SJSA1 (cell line): Measurements from ENCODE around the gene FGFBP2. TPM values are rescaled to one million over a fixed set of nuclear protein-coding genes. Genes with fewer than 3 reads are reported as not detected.

Experiments
- DNase-seq, 2 experiments: peaks; one replicate each; pipeline ENCODE4 v3.0.0-alpha.2; 2015 to 2020; ENCODE audit warnings: low spot score in 2 of 2, low read depth in 1 of 2
- H3K27ac ChIP-seq: fragments of 250-450 bp; sonication (Bioruptor Pico); 2 replicates; pipeline ENCODE4 v1.5.1; 2020; ENCODE audit warnings: mild to moderate bottlenecking, moderate library complexity
- H3K27me3 ChIP-seq: fragments of 250-450 bp; sonication (Bioruptor Pico); replicated peaks from 2 replicates; pipeline ENCODE4 v1.5.1; 2020; ENCODE audit warnings: mild to moderate bottlenecking, moderate library complexity
- H3K36me3 ChIP-seq: fragments of 250-450 bp; sonication (Bioruptor Pico); 2 replicates; pipeline ENCODE4 v1.5.1; 2020; ENCODE audit warnings: mild to moderate bottlenecking
- H3K4me1 ChIP-seq: fragments of 250-450 bp; sonication (Bioruptor Pico); replicated peaks from 2 replicates; pipeline ENCODE4 v1.6.1; 2021; ENCODE audit warnings: mild to moderate bottlenecking
- H3K4me3 ChIP-seq: fragments of 250-450 bp; sonication (Bioruptor Pico); 2 replicates; pipeline ENCODE4 v1.5.1; 2020; ENCODE audit warnings: mild to moderate bottlenecking
- H3K9me3 ChIP-seq: fragments of 250-450 bp; sonication (Bioruptor Pico); replicated peaks from 2 replicates; pipeline ENCODE4 v1.5.1; 2020; ENCODE audit warnings: mild to moderate bottlenecking
- total RNA-seq: library from RNA; depleted of rRNA; stranded (reverse); fragments of >200 nt; shearing (Covaris generic); gene quantifications from 2 replicates; pipeline ENCODE4 v1.2.3, GENCODE V29; 2014

Gene FGFBP2
- total RNA-seq, 1 experiment from 2014 or later = not detected

DNA sequence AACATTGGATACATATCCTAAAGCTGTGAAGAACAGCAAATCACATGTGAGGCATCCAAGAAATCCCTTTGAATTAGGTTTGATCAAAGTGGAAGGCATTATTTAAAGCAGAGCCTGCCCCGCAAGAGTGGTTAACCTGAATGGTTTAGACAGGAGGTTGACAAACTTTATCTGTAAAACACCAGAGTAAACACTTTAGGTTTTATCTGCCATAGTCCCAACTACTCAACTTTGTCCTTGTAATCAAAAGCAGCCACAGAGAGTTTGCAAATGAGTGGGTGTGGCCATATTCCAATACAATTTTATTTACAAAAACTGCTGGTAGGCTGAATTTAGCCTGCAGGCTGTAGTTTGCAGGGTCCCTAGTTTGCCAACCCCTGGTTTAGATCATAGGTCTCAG, 25.2 kb upstream of the FGFBP2 start:
- no peak overlapping the region for H3K27ac ChIP-seq
- no peak overlapping the region for H3K4me3 ChIP-seq
- no peaks in the 10 kb centered on the region for H3K27me3 ChIP-seq
- H3K36me3 ChIP-seq = no peaks in the 10 kb centered on the region
- H3K9me3 ChIP-seq = no peaks in the 10 kb centered on the region
- no peak for DNase-seq
- no peaks in the 10 kb centered on the region for H3K4me1 ChIP-seq

DNA sequence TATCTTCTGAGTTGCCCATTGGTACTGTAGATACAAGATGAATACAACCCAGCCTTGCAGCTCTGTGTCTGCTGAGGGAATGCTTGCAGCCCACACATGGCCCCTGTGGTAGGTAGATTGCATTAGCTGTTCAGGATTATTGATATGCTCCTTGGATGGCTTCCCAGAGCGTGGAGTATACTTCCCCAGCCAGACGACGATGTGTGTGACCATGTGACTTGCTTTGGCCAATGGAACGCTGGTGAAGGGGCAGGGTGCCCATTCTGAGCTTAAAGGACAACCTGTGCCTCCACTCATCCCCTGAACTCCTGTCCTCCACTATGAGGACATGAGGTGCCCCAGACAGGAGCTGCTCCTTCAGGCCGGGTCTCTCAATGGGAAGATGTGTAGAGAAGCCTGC, 23.9 kb upstream of the FGFBP2 start:
- Histone ChIP-seq H3K36me3 (no peaks in the 10 kb centered on the region), H3K27me3 (no peaks in the 10 kb centered on the region), H3K9me3 (no peaks in the 10 kb centered on the region), H3K4me1 (no peaks in the 10 kb centered on the region), H3K27ac (no peak overlapping the region), H3K4me3 (no peak overlapping the region)
- no peak for DNase-seq

DNA sequence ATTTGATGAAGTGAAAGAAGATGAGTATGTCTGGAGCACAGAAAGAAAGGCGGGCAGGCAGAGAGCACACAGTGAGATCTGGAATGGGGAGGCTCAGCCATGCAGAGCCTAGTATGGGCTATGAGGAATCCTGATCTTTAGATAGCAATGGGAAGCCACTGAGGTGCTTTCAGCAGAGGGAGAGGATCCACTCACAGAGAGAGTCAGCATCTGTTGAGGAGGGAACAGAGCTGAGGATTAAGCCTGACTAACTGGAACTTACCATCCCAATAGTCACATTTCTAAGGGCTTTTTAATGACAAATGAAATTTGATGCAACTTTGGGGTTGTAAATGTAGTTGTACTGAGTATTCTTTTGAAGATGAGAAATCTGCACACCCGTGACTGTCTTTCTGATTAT, 20.6 kb upstream of the FGFBP2 start:
- DNase-seq = no peak
- Histone ChIP-seq H3K36me3 (no peaks in the 10 kb centered on the region), H3K9me3 (no peaks in the 10 kb centered on the region), H3K27me3 (no peaks in the 10 kb centered on the region), H3K4me3 (no peak overlapping the region), H3K27ac (no peak overlapping the region), H3K4me1 (no peaks in the 10 kb centered on the region)

DNA sequence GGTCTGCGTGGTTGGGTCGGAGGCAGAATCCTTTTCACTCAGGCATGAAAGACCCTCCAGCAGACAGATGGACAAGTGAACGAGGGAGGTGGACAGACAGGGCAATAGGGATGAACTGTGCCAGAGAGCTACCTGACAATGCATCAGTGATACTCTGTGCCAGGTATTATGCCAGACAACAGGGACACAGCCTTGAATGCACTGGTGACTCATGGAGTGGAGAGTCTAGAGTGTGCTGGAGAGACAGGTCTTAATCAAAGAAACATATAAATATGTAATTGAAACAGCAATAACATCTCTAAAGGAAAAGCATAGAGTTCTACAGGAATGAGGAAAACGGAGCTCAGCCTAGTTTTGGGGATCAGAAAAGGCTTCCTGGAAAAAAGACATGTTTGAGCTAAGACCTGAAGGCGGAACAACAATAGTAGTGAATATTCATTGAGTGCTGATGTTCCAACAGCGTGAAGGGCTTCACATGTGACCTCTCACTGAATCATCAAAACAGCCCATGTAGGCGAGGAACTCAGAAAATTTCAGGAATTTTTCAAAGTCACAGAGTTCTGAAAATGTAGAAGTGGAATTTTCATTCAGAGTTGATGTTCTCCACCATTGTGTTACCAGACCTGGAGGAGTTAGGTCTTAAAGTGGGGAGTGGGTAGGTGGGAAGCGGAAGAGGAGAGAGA, 20.0 kb upstream of the FGFBP2 start:
- H3K4me3 ChIP-seq = no peak overlapping the region
- no peak overlapping the region for H3K27ac ChIP-seq
- H3K27me3 ChIP-seq = no peaks in the 10 kb centered on the region
- no peaks in the 10 kb centered on the region for H3K36me3 ChIP-seq
- DNase-seq = no peak
- H3K4me1 ChIP-seq = no peaks in the 10 kb centered on the region
- H3K9me3 ChIP-seq = no peaks in the 10 kb centered on the region

DNA sequence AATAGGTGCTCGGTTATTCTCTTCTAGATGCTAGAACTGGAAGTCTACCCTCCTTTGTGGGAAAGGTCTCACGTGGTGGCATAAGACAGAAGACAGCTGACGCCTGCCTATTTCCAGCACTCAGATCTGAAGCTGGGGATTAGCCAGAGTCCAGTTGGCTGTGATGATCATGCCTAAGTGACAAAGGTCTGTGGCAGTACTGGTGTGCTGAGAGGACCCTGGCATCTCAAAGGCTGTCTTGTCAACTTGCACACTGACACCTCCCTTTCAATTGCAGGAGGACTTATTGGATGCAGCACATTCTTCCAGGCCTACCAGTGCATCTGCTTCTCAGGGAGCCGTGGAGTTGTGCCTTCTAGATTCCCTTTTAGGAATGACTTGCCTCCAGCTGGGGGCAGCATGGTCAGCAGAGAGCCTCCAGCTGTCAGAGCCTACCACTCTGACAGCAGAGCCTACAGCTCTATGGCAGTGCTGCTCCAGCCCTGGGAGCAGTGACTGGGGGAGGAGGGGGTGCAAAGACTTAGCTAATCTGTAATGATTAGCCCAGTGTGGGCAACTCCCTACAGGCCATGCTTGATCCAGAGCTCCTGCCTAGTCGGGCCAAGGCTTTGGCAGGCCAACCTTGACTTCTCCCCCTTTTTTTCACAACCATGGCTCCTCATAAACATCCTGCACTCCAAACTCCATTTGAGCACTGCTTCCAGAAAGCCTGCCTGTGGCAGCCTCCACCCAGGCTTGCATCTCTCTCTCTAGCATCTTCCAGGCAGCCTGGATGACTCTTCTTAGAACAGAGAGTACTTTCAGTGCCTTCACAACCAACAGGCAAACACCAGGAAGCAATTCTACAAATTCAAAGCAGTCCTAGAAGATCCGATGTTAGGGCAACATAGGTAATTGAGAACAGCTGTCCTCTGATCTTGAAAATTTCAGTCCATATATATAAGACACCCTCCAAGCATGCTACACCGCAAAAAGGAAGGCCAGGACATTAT, 13.8 kb upstream of the FGFBP2 start:
- no peaks in the 10 kb centered on the region for H3K27me3 ChIP-seq
- no peak overlapping the region for H3K27ac ChIP-seq
- H3K4me3 ChIP-seq = no peak overlapping the region
- no peaks in the 10 kb centered on the region for H3K36me3 ChIP-seq
- no peaks in the 10 kb centered on the region for H3K4me1 ChIP-seq
- DNase-seq = no peak
- no peaks in the 10 kb centered on the region for H3K9me3 ChIP-seq

DNA sequence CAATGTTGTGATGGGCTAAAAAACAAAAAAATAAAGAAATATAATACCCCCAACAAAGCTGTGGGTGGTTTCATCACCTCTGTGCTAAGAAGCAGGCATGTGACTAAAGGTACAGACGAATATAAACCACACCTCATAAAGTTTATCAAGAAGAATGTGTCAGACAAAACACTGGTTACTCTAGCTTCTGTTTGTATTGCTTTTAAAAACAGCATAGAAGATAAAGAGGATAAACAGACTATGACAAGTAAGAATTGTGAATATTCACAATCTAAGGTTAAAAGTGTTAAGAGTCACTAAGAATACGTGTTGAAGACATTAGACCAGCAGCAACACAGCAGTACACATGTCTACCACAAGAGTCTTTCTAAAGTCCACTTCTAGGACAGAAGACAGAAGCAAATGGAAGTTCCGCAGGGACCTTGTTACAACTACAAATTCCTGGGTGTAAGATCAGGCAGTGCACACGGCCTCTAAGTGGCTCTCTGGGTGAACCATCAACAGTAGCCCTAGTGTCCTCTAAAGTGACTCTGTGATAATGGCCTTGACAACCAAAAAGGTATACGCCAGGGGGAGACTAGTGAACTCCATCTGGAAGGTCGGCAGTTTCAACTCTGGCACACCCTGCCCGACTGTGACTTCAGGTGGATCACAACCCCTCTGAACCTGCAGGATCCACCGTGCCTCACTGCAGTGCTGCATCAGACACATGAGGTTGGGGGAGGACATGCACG, 8.3 kb upstream of the FGFBP2 start:
- no peak overlapping the region for H3K4me3 ChIP-seq

DNA sequence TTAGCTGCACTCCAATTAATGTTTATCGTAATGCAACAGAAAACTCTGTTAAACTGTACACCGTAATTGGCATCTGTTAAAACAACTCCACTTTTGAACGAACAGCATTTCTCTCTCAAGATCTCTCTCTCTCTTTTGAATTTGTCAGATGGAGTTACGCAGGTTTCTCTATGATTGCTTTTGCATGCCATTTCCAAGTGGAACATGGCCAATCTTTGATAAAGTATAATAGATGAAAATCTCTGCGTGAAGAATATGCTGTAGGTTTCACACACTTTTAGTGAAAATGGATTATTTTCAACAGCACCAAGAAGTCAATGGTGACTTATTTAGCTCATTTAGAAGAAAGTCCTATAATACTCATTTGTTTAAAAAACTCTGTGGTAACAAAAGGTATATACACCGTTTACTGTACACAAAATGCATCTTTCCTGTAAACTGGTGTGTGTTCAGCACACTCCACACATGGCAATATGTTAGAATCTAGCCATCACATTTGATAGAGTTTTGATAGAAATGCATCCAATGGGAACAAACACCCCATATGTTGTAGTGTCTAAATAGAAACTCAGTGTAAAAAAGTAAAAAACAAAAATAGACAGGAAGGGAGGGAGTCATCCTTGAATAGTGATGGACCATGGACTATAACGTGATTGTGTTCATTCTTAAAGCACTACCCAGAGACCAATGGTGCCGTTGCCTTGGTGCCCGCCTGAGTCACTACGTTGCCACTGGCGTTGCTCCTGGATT, 5.8 kb upstream of the FGFBP2 start:
- Histone ChIP-seq H3K4me1 (no peaks in the 10 kb centered on the region), H3K27ac (no peak overlapping the region), H3K27me3 (no peaks in the 10 kb centered on the region), H3K4me3 (no peak overlapping the region), H3K9me3 (no peaks in the 10 kb centered on the region), H3K36me3 (no peaks in the 10 kb centered on the region)
- DNase-seq = no peak

More for the DNA sequence above, 8.3 kb upstream of the FGFBP2 start:
- Histone ChIP-seq H3K9me3 (no peaks in the 10 kb centered on the region), H3K4me1 (no peaks in the 10 kb centered on the region), H3K27me3 (no peaks in the 10 kb centered on the region), H3K27ac (no peak overlapping the region), H3K36me3 (no peaks in the 10 kb centered on the region)
- no peak for DNase-seq

DNA sequence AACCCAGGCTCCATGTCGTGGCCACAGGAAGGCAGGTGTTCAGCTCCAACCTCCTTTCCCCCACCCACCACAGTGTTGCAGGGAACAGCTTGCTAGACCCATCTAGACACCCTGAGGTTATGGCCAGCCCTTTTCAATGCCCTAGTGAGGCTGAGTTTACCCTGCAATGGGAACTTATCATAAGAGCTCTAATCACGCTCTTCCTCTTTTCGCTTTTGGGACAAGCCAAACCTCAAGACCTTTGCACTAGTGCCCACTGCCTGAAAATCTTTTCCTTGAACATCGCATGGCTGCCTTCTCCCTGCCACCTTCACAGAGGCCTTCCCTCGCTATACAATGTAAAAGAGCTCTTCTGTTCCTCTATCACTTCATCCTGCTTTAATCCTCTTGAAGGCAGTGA, 2.4 kb upstream of the FGFBP2 start:
- Histone ChIP-seq H3K27ac (no peak overlapping the region), H3K4me3 (no peak overlapping the region), H3K4me1 (no peaks in the 10 kb centered on the region), H3K9me3 (no peaks in the 10 kb centered on the region), H3K36me3 (no peaks in the 10 kb centered on the region), H3K27me3 (no peaks in the 10 kb centered on the region)
- no peak for DNase-seq

DNA sequence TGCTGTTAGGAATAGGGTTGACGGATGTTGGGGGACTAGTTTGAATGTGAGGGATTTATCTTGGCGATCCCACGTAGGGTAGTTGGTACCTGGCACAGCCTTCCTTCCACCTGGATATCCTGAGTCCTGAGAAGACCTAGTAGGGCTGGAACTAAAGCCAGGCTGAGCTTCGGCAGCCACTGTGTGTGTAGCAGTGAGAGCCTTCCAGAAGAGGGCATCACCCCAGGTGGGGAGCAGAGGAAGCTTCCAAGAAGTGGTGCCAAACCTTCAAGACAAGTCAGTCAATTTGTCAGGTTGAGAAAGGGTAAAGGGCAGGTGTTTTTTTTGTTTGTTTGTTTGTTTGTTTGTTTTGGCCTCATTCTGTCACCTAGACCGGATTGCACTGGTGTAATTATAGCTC, 1.2 kb upstream of the FGFBP2 start:
- no peaks in the 10 kb centered on the region for H3K9me3 ChIP-seq
- no peaks in the 10 kb centered on the region for H3K4me1 ChIP-seq
- H3K27me3 ChIP-seq = no peaks in the 10 kb centered on the region
- no peaks in the 10 kb centered on the region for H3K36me3 ChIP-seq
- no peak for DNase-seq
- no peak overlapping the region for H3K27ac ChIP-seq
- H3K4me3 ChIP-seq = no peak overlapping the region

DNA sequence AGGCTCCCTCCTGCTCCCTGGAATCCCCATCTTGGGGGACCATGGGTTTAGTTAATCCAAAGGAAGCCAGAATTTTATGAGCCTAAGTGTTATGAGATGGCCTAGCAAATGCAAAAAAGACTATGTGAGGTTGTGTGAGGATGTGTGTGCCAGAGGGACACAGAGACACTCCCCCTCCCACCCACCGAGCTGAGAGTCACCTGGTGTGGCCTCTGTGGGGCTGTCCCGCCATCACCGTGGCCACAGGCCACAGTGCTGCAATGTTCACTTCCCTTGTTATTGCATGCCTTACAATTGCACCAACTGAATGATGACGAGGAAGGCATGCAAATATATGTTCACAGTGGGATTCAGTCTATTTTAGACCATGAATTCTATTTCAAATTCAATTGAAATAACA, 601 bp upstream of the FGFBP2 start:
- H3K4me1 ChIP-seq = no peaks in the 10 kb centered on the region
- no peak overlapping the region for H3K27ac ChIP-seq
- H3K4me3 ChIP-seq = no peak overlapping the region
- no peaks in the 10 kb centered on the region for H3K36me3 ChIP-seq
- no peaks in the 10 kb centered on the region for H3K27me3 ChIP-seq
- no peaks in the 10 kb centered on the region for H3K9me3 ChIP-seq
- no peak for DNase-seq

DNA sequence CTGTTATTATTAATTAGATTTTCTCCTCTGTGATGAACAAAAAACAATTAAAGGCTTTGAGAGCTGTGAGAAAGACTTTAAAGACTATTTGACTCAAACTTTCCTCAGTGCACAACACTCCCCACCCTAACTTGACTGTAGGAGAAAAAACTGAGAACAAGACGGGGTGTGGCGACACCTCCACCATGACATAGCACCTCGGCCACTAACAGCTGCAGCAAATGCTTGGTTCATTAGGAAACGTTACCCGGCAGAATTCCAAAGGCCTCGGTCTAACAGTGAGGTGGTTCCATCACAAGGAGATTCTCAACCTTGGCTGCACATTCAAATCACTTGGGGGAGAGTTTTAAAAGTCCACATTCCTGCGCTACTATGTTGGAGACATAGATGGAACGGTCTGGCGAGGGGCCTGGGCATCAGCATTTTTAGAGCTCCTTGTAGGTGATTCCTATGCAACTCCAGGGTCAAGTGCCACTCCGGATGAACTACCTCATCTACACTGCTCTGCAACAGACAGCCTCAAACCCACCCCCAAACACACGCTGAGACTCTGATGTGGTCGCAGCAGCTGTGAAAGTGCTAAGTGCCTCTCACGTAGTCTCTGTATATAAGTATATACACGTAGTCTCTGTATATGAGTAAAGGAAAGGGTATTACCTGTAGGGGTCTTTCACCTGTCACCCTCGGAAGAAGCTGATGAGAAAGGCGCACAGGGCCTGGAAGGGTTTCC, 1.0 kb downstream of the FGFBP2 start:
- no peaks in the 10 kb centered on the region for H3K9me3 ChIP-seq
- no peak overlapping the region for H3K4me3 ChIP-seq
- H3K4me1 ChIP-seq = no peaks in the 10 kb centered on the region
- H3K27ac ChIP-seq = no peak overlapping the region
- no peaks in the 10 kb centered on the region for H3K36me3 ChIP-seq
- no peak for DNase-seq
- no peaks in the 10 kb centered on the region for H3K27me3 ChIP-seq

DNA sequence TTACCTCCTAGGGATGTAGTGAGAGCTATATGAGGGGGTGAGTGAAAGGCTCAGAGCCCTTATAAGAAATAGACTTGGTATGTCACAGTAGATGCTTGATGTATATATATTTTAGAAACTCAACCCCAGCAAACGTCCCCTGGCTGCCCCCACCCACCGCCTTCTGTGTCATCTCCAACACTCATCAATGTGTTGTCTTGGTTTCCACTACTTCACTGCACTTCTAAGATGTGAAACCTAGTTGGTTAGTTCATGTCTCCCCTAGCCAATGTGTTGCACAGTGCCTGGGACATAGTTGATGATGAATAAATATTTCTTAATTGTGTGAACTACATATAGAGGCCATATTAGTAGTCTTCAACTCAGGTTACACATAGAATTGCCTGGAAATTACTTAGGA, 4.4 kb downstream of the FGFBP2 start:
- no peaks in the 10 kb centered on the region for H3K36me3 ChIP-seq
- H3K27ac ChIP-seq = no peak overlapping the region
- DNase-seq = no peak

More for the DNA sequence above, 4.4 kb downstream of the FGFBP2 start:
- Histone ChIP-seq H3K4me3 (no peak overlapping the region), H3K9me3 (no peaks in the 10 kb centered on the region), H3K27me3 (no peaks in the 10 kb centered on the region), H3K4me1 (no peaks in the 10 kb centered on the region)
